ENCODE measurements around the gene SHISA8. TPM values are rescaled to one million over a fixed set of nuclear protein-coding genes. Genes with fewer than 3 reads are reported as not detected.
A peak's percentile ranks its signal among the peaks of the same experiment; 100 is the strongest.

SHISA8 gene
- total and polyA plus RNA-seq, 7 donors = 0.15 to 0.26 (median 0.26) TPM; not detected in 4

DNA sequence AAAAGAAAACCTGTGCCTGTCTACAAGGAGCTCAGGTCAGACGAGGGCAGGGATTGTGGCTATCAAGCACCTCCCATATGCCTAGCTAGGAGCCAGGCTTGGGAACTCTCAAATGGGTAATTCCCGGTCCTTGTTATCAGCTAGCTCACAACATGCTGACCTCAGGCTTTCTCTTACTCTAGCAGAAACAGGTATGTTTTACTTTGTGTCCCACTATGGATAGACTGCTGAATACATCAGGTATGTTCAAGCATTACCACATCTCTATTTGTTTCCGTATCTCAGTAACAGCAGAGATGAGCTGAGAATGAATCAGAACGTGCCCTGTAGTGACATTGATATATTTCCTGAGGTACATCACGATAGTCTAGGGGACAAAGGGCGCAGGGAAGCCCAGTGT lies 29.4 kb downstream of the SHISA8 start:
- Histone ChIP-seq H3K4me1 (peaks cover 22% of the 10 kb centered on the region), H3K27ac (no peak overlapping the region), H3K36me3 (ENCODE audit: insufficient read depth in 1 of 2, low read depth in 1 of 2) (peaks cover 12 to 94% of the 10 kb centered on the region in 2 donors), H3K9me3 (no peaks in the 10 kb centered on the region), H3K27me3 (ENCODE audit: insufficient read depth in 3 of 3, low read length in 2 of 3) (no peaks in the 10 kb centered on the region), H3K4me3 (no peak overlapping the region)
- WGBS, 3 donors = 80 to 87% (median 80%) methylated on average over 6 of the region's 6 CpGs
- intact Hi-C loops (cut with DNase I) = no loop called here
- no peak for DNase-seq
- no peak for ATAC-seq
- TF ChIP-seq, protein P1, sequence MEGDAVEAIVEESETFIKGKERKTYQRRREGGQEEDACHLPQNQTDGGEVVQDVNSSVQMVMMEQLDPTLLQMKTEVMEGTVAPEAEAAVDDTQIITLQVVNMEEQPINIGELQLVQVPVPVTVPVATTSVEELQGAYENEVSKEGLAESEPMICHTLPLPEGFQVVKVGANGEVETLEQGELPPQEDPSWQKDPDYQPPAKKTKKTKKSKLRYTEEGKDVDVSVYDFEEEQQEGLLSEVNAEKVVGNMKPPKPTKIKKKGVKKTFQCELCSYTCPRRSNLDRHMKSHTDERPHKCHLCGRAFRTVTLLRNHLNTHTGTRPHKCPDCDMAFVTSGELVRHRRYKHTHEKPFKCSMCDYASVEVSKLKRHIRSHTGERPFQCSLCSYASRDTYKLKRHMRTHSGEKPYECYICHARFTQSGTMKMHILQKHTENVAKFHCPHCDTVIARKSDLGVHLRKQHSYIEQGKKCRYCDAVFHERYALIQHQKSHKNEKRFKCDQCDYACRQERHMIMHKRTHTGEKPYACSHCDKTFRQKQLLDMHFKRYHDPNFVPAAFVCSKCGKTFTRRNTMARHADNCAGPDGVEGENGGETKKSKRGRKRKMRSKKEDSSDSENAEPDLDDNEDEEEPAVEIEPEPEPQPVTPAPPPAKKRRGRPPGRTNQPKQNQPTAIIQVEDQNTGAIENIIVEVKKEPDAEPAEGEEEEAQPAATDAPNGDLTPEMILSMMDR (IDR thresholded peaks at IDR 0.05) = no peak

DNA sequence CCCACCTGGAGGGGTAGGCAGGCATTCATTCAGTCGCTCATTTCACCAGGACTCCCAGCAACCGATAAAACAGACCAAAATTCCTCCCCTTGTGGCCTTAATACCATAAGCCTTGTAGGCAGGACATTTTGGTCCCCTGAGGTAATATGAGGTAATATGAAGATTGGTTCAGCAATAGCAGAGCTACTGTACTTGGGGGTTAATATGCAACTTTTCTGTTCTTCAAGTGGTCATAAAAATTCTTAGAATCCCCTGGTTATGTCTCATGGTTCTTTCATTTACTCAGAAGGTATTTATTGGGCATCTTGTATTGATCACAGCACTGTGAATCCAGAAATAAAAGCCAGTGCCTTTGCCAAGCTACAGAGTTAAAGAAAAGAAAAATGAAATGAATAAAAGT lies 29.8 kb downstream of the SHISA8 start:
- peaks cover 23% of the 10 kb centered on the region for H3K4me1 ChIP-seq
- H3K4me3 ChIP-seq = no peak overlapping the region
- H3K36me3 ChIP-seq (ENCODE audit: insufficient read depth in 1 of 2, low read depth in 1 of 2) = peaks cover 12 to 93% of the 10 kb centered on the region in 2 donors
- intact Hi-C loops (cut with DNase I) = no loop called here
- H3K27ac ChIP-seq = no peak overlapping the region
- TF ChIP-seq, protein P1 (IDR thresholded peaks at IDR 0.05) = no peak
- WGBS, 3 donors = 75 to 96% (median 77%) methylated on average over 2 of the region's 2 CpGs
- H3K27me3 ChIP-seq (ENCODE audit: insufficient read depth in 3 of 3, low read length in 2 of 3) = no peaks in the 10 kb centered on the region
- H3K9me3 ChIP-seq = no peaks in the 10 kb centered on the region
- no peak for DNase-seq
- no peak for ATAC-seq

DNA sequence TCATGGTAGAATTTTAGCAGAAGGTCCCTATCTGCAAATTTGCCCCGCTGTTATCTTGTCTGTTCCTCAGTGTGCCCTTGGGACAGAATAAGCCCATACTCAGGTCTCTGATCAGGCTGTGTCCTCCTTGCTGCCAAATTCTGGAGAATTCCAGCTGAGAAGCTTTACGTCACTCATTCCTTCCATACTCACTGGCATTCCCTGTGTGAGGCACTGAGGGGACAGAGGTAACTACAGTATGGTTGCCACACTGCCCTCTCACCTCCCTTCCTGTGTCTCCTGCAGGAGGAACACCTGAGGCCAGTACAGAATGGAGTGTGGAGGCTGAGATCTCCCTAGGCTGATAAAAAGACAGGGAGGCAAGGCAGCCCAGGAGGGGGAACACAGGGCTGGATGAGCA lies 31.5 kb downstream of the SHISA8 start:
- Histone ChIP-seq H3K36me3 (ENCODE audit: insufficient read depth in 1 of 2, low read depth in 1 of 2) (peaks cover 13 to 96% of the 10 kb centered on the region in 2 donors), H3K27me3 (ENCODE audit: insufficient read depth in 3 of 3, low read length in 2 of 3) (no peaks in the 10 kb centered on the region), H3K9me3 (no peaks in the 10 kb centered on the region), H3K4me3 (no peak overlapping the region), H3K27ac (no peak overlapping the region), H3K4me1 (peaks cover 23% of the 10 kb centered on the region)
- ATAC-seq (no peak), DNase-seq (no peak)
- WGBS, 3 donors = 82 to 95% (median 88%) methylated on average over 2 of the region's 2 CpGs
- TF ChIP-seq, protein P1 (IDR thresholded peaks at IDR 0.05) = no peak
- intact Hi-C loops (cut with DNase I) = no loop called here

DNA sequence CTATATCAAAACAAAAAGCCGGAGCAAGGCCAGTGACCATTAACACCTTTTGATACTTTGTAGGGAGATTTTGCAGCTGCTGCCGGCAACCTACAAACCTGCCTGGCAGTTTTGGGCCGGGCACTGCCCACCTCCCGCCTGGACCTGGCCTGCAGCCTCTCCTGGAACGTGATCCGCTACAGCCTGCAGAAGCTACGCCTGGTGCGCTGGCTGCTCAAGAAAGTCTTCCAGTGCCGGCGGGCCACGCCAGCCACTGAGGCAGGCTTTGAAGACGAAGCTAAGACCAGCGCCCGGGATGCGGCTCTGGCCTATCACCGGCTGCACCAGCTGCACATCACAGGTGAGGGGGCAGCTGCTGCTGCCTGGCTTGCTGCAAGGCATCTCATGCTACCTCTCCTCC lies 34.2 kb downstream of the SHISA8 start:
- no peaks in the 10 kb centered on the region for H3K9me3 ChIP-seq
- peak in 1 of 2 donors; percentile 67 for DNase-seq
- intact Hi-C loops (cut with DNase I) = no loop called here
- ATAC-seq = peak; percentile 41 to 78 (median 62)
- no peaks in the 10 kb centered on the region for H3K27me3 ChIP-seq (ENCODE audit: insufficient read depth in 3 of 3, low read length in 2 of 3)
- peaks cover 23% of the 10 kb centered on the region for H3K4me1 ChIP-seq
- TF ChIP-seq, protein P1 (IDR thresholded peaks at IDR 0.05) = no peak
- H3K27ac ChIP-seq = no peak overlapping the region
- WGBS, 3 donors = 42 to 68% (median 45%) methylated on average over 16 of the region's 16 CpGs
- no peak overlapping the region for H3K4me3 ChIP-seq
- H3K36me3 ChIP-seq (ENCODE audit: insufficient read depth in 1 of 2, low read depth in 1 of 2) = peaks cover 13 to 96% of the 10 kb centered on the region in 2 donors

DNA sequence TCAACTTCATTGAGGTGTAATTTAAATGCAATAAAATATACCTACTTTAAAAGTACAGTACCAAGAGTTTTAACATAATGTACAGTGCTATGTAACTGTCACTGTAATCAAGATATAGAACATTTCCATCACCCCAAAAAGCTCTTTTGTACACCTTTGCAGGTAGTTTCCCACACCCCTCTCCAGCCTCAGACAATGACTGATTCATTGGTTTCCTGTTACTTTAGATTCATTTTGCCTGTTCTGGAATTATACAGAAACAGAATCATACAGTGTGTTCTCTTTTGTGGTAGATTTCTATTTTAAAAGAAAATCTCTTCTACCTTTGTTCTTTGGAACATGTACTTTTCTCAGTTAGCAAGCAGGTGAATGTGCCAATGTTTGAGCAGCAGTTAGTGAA lies 38.2 kb downstream of the SHISA8 start:
- H3K4me1 ChIP-seq = peaks cover 16% of the 10 kb centered on the region
- H3K27me3 ChIP-seq (ENCODE audit: insufficient read depth in 3 of 3, low read length in 2 of 3) = no peaks in the 10 kb centered on the region
- no peak overlapping the region for H3K4me3 ChIP-seq
- DNase-seq (no peak), ATAC-seq (no peak)
- H3K27ac ChIP-seq = no peak overlapping the region
- peaks cover 11 to 96% of the 10 kb centered on the region in 2 donors for H3K36me3 ChIP-seq (ENCODE audit: insufficient read depth in 1 of 2, low read depth in 1 of 2)
- intact Hi-C loops (cut with DNase I) = no loop called here
- no peaks in the 10 kb centered on the region for H3K9me3 ChIP-seq
- TF ChIP-seq, protein P1 (IDR thresholded peaks at IDR 0.05) = no peak
